Upper lobe of left lung (tissue), 6 donors: ENCODE data around the gene GAD1. TPM values are rescaled to one million over a fixed set of nuclear protein-coding genes. Genes with fewer than 3 reads are reported as not detected.
A peak's percentile ranks its signal among the peaks of the same experiment; 100 is the strongest.

Source experiments
- ATAC-seq, 2 donors: fragments of 200-7000 bp; cut with Tn5 transposase; one replicate each; pipeline ENCODE4 v1.9.1; 2022; ENCODE audit warnings: mild to moderate bottlenecking in 2 of 2, moderate library complexity in 2 of 2; ENCODE audit not compliant: low FRiP score in 2 of 2
- DNase-seq, 2 donors: peaks; one replicate each; pipeline ENCODE4 v3.0.0-alpha.2; 2019 to 2020
- H3K27ac ChIP-seq, 4 donors: fragments of 200-600 bp; sonication (generic); one replicate each; pipeline ENCODE4 v1.5.1; 2016 to 2019
- H3K27me3 ChIP-seq, 4 donors: fragments of 200-600 bp; sonication (generic); one replicate each; pipeline ENCODE4 v1.5.1; 2017 to 2019
- H3K36me3 ChIP-seq, 4 donors: fragments of 200-600 bp; sonication (generic); one replicate each; pipeline ENCODE4 v1.5.1; 2016 to 2019
- H3K4me1 ChIP-seq, 4 donors: fragments of 200-600 bp; sonication (generic); one replicate each; pipeline ENCODE4 v1.5.1; 2018 to 2019
- H3K4me3 ChIP-seq, 4 donors: fragments of 200-600 bp; sonication (generic); one replicate each; pipeline ENCODE4 v1.5.1; 2017 to 2019; ENCODE audit warnings: mild to moderate bottlenecking in 2 of 4, moderate library complexity in 1 of 4
- H3K9me3 ChIP-seq, 4 donors: fragments of 200-600 bp; sonication (generic); one replicate each; pipeline ENCODE4 v1.5.1; 2018 to 2019
- CTCF ChIP-seq, 6 experiments: fragments of 450-650 bp in 4 of 6; fragments of 200-600 bp in 2 of 6; sonication (generic) in 2 of 6; IDR thresholded peaks; one replicate each; pipeline ENCODE4 v1.5.1; 2016 to 2019; ENCODE audit warnings: antibody characterized with exemption in 6 of 6
- EP300 ChIP-seq, 4 donors: sonication (generic); formaldehyde crosslinking; IDR thresholded peaks; one replicate each; pipeline ENCODE4 v1.5.1; 2017; ENCODE audit warnings: antibody characterized with exemption in 4 of 4, control low read depth in 2 of 4
- POLR2A ChIP-seq, 4 donors: fragments of 450-650 bp; IDR thresholded peaks; one replicate each; pipeline ENCODE4 v1.5.1; 2016 to 2017; ENCODE audit warnings: antibody characterized with exemption in 4 of 4, mild to moderate bottlenecking in 2 of 4
- POLR2AphosphoS5 ChIP-seq, 2 donors: sonication (generic); formaldehyde crosslinking; IDR thresholded peaks; one replicate each; pipeline ENCODE4 v1.5.1; 2017; ENCODE audit warnings: antibody characterized with exemption in 2 of 2
- WGBS, 2 donors: methylation state at CpG; one replicate each; pipeline ENCODE4 v1.1.5; 2017 to 2018; 5-methylcytosine and 5-hydroxymethylcytosine counted together
- total RNA-seq, 6 donors: library from RNA; depleted of rRNA in 4 of 6; stranded (reverse); fragments of >200 nt in 4 of 6; gene quantifications; one replicate each; pipeline versions ENCODE4 v1.1.0 to v1.2.1, GENCODE V29; 2016 to 2021
- donor health status: DM: no; HTN: no; CAD: no; lungs with moderate emphysema.
- donor health status: DM: no; HTN: yes; CAD: no; lungs with severe emphysema.

GAD1 gene
- total RNA-seq, 6 donors from 2014 or later: 0.29 to 0.79 TPM; not detected in 4

GRCh38 chr2:170818036-170818751 is 1.5 kb downstream of the GAD1 start:
- Histone ChIP-seq H3K9me3 (no peaks in the 10 kb centered on the region), H3K36me3 (no peaks in the 10 kb centered on the region), H3K27ac (no peak overlapping the region), H3K27me3 (peaks cover 4 to 96% (median 72%) of the 10 kb centered on the region in 4 donors), H3K4me3 (peak overlapping the region in 3 of 4 donors; percentile 28 to 49 (median 49)), H3K4me1 (peaks cover 70 to 90% (median 78%) of the 10 kb centered on the region in 4 donors)
- DNase-seq: peak in 1 of 2 donors; percentile 69
- ATAC-seq: no peak
- TF ChIP-seq POLR2A (IDR thresholded peaks at IDR 0.05) (no peak), POLR2AphosphoS5 (IDR thresholded peaks at IDR 0.05) (no peak), EP300 (IDR thresholded peaks at IDR 0.05) (no peak), CTCF (IDR thresholded peaks at IDR 0.05) (no peak)
- WGBS, 2 donors: 4% methylated on average over 29 to 52 of the region's 60 CpGs

GRCh38 chr2:170818752-170819470 is 2.2 kb downstream of the GAD1 start:
- ATAC-seq (no peak), DNase-seq (peak in 1 of 2 donors; percentile 35)
- WGBS, 2 donors: 8 to 12% methylated on average over 16 to 30 of the region's 30 CpGs
- H3K4me1 ChIP-seq: peaks cover 75 to 90% (median 81%) of the 10 kb centered on the region in 4 donors
- H3K4me3 ChIP-seq: peak overlapping the region in 1 of 4 donors; percentile 49
- no peaks in the 10 kb centered on the region for H3K36me3 ChIP-seq
- no peaks in the 10 kb centered on the region for H3K9me3 ChIP-seq
- peaks cover 2 to 96% (median 72%) of the 10 kb centered on the region in 4 donors for H3K27me3 ChIP-seq
- TF ChIP-seq POLR2A (IDR thresholded peaks at IDR 0.05) (no peak), POLR2AphosphoS5 (IDR thresholded peaks at IDR 0.05) (no peak), CTCF (IDR thresholded peaks at IDR 0.05) (no peak), EP300 (IDR thresholded peaks at IDR 0.05) (no peak)
- no peak overlapping the region for H3K27ac ChIP-seq

- Histone ChIP-seq H3K27ac (no peak overlapping the region), H3K36me3 (no peaks in the 10 kb centered on the region), H3K4me3 (peak overlapping the region in 3 of 4 donors; percentile 12 to 39 (median 38)), H3K9me3 (no peaks in the 10 kb centered on the region), H3K4me1 (peaks cover 75 to 85% (median 80%) of the 10 kb centered on the region in 4 donors), H3K27me3 (peaks cover 2 to 85% (median 63%) of the 10 kb centered on the region in 4 donors)
- DNase-seq: peak in 1 of 2 donors; percentile 67
- 18 to 20% methylated on average over 13 to 45 of the region's 45 CpGs for WGBS, 2 donors
- TF ChIP-seq EP300 (IDR thresholded peaks at IDR 0.05) (no peak), POLR2AphosphoS5 (IDR thresholded peaks at IDR 0.05) (no peak), POLR2A (IDR thresholded peaks at IDR 0.05) (no peak), CTCF (IDR thresholded peaks at IDR 0.05) (no peak)
- ATAC-seq: no peak
Measured at GRCh38 chr2:170819680-170820664, 3.3 kb downstream of the GAD1 start.

- Histone ChIP-seq H3K27me3 (peaks cover 2 to 77% (median 56%) of the 10 kb centered on the region in 4 donors), H3K4me1 (peaks cover 68 to 76% (median 73%) of the 10 kb centered on the region in 4 donors), H3K36me3 (no peaks in the 10 kb centered on the region), H3K27ac (no peak overlapping the region), H3K9me3 (no peaks in the 10 kb centered on the region), H3K4me3 (peak overlapping the region in 3 of 4 donors; percentile 12 to 39 (median 38))
- DNase-seq (no peak), ATAC-seq (no peak)
- WGBS, 2 donors: 13 to 18% methylated on average over 17 to 18 of the region's 18 CpGs
- TF ChIP-seq POLR2AphosphoS5 (IDR thresholded peaks at IDR 0.05) (no peak), CTCF (IDR thresholded peaks at IDR 0.05) (no peak), EP300 (IDR thresholded peaks at IDR 0.05) (no peak), POLR2A (IDR thresholded peaks at IDR 0.05) (no peak)
Measured at GRCh38 chr2:170820757-170821530, 4.3 kb downstream of the GAD1 start.
